Breast epithelium (tissue), 3 donors: ENCODE results near the gene CPNE4.

Source experiments
- POLR2A ChIP-seq: fragments of 450-650 bp; IDR thresholded peaks from one replicate; pipeline ENCODE4 v1.6.1; 2016; ENCODE audit warnings: antibody characterized with exemption, mild to moderate bottlenecking, moderate library complexity
- POLR2AphosphoS5 ChIP-seq, 3 donors: sonication (generic); formaldehyde crosslinking; IDR thresholded peaks; one replicate each; pipeline ENCODE4 v1.6.1; 2017; ENCODE audit warnings: antibody characterized with exemption in 3 of 3
- TF ChIP-seq, protein P1 (sequence below), 3 donors: fragments of 450-650 bp; IDR thresholded peaks; one replicate each; pipeline ENCODE4 v1.5.1; 2016 to 2017; ENCODE audit warnings: antibody characterized with exemption in 3 of 3, mild to moderate bottlenecking in 3 of 3, moderate library complexity in 3 of 3

DNA sequence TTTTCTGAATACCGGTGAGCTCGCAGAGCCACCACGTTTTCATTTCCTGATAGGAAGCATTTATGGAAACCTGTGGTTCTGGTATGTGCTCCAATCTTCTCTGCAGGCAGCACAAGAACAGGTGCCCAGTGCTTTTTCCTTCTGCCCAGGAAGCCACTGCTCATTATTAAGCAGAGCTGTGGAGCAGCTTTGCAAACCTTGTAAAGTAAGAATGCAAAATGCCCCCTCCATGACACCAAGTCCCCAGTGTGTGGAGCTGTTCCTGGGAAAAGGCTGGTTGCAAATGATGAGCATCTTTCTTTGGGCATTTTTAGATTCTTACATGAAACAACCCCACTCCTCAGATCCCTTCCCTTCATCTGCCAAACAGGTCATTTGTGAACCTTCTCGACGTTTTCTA, 466.4 kb downstream of the CPNE4 start:
- TF ChIP-seq, protein P1, sequence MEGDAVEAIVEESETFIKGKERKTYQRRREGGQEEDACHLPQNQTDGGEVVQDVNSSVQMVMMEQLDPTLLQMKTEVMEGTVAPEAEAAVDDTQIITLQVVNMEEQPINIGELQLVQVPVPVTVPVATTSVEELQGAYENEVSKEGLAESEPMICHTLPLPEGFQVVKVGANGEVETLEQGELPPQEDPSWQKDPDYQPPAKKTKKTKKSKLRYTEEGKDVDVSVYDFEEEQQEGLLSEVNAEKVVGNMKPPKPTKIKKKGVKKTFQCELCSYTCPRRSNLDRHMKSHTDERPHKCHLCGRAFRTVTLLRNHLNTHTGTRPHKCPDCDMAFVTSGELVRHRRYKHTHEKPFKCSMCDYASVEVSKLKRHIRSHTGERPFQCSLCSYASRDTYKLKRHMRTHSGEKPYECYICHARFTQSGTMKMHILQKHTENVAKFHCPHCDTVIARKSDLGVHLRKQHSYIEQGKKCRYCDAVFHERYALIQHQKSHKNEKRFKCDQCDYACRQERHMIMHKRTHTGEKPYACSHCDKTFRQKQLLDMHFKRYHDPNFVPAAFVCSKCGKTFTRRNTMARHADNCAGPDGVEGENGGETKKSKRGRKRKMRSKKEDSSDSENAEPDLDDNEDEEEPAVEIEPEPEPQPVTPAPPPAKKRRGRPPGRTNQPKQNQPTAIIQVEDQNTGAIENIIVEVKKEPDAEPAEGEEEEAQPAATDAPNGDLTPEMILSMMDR (IDR thresholded peaks at IDR 0.05), result no peak
- TF ChIP-seq POLR2A (no peak), POLR2AphosphoS5 (IDR thresholded peaks at IDR 0.05) (no peak)
